ENCODE results near the gene ANAPC7.
"Not testable (repeated sequence)": the region's sequence is repeated elsewhere in the genome, so short reads cannot be mapped to it uniquely, and the experiment has no call there.

Gene ANAPC7

DNA sequence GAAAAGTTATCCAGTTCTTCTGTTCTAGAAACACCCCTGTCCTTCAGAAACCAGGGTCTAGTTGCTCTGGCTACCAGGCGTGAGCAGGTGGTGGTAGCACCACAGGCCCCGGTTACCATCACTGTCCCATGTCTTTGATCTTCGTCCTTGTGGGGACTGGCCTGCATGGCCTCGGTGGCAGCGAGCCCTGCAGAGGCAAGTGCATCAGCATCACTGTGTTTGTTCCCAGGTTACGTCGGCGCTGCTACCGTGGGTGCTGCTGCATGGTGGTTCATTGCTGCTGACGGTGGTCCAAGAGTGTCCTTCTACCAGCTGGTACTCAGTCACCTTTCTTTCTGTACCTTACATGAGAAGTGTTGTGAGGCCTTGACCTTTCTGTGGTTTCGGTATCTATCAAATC lies 58.9 kb downstream of the ANAPC7 start:
- TF ChIP-seq, protein P1, sequence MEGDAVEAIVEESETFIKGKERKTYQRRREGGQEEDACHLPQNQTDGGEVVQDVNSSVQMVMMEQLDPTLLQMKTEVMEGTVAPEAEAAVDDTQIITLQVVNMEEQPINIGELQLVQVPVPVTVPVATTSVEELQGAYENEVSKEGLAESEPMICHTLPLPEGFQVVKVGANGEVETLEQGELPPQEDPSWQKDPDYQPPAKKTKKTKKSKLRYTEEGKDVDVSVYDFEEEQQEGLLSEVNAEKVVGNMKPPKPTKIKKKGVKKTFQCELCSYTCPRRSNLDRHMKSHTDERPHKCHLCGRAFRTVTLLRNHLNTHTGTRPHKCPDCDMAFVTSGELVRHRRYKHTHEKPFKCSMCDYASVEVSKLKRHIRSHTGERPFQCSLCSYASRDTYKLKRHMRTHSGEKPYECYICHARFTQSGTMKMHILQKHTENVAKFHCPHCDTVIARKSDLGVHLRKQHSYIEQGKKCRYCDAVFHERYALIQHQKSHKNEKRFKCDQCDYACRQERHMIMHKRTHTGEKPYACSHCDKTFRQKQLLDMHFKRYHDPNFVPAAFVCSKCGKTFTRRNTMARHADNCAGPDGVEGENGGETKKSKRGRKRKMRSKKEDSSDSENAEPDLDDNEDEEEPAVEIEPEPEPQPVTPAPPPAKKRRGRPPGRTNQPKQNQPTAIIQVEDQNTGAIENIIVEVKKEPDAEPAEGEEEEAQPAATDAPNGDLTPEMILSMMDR (IDR thresholded peaks at IDR 0.05): no peak
- no peak for DNase-seq (ENCODE audit: low spot score)
- Histone ChIP-seq H3K27ac (peak overlapping the region in 1 of 2 donors; percentile 52), H3K4me3 (no peak overlapping the region)

DNA sequence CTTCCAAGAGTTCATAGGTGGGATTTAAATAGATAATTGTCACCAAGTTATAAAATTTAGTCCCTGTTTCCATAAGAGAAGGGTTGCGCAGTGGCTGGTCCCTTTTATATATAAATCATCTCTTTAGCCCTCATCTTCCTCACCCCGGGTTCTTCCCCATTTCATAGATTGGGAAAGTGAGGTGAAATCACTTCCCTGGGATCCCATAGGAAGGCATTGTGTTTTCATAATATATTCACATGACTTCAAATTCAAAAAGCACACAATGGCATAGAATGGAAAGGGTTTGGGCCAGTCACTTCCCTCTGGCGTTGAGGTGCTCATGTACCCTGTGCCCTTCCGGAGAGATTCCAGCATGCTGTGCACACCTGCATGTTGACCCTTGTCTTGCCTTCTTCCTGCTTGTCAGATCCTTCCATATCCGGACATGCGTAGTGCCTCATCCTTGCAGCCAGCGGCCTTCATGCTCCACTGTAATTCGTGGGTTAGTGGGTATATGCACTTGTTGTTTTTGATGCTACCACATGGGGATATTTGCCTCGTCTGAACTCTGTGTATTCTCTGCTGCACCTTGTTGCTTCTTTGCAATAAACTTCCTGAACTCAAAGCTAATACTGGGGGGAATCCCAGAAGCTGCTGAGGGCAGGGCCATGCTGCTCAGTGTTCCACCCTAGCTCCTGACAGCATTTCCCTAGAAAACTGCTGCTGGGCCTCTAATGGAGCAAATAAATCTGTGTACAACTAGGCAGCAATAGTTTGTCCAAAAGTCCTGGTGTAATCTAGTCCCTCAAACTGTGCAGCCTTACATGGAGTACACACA lies 59.6 kb downstream of the ANAPC7 start:
- Histone ChIP-seq H3K4me3 (no peak overlapping the region), H3K27ac (no peak overlapping the region)
- TF ChIP-seq, protein P1 (IDR thresholded peaks at IDR 0.05): no peak
- DNase-seq (ENCODE audit: low spot score): no peak

DNA sequence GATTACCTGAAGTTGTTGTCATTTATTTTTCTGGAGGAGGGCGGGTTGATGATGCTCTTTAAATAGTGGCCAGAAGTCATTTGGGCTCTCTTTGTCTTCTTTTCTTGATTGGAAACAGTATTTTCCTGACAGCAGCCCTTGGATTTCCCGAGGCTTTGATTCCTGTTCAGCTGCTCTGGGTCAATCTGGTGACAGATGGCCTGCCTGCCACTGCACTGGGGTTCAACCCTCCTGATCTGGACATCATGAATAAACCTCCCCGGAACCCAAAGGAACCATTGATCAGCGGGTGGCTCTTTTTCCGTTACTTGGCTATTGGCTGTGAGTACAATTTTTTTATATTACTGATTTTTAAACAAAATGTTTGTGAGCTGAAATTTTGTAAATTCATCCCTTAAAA lies 60.4 kb downstream of the ANAPC7 start:
- no peak for DNase-seq (ENCODE audit: low spot score)
- Histone ChIP-seq H3K27ac (no peak overlapping the region), H3K4me3 (no peak overlapping the region)
- TF ChIP-seq, protein P1 (IDR thresholded peaks at IDR 0.05): no peak

DNA sequence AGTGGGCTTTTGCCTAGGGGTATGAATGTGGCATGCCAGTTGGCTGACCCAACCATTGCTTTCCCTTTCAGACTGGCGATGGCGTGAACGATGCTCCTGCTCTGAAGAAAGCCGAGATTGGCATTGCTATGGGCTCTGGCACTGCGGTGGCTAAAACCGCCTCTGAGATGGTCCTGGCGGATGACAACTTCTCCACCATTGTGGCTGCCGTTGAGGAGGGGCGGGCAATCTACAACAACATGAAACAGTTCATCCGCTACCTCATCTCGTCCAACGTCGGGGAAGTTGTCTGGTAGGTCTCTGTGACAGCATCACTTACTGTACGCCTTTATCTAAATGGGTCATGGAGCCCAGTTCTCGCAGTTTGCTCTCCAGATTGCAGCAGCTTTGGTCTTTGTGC lies 61.4 kb downstream of the ANAPC7 start:
- no peak overlapping the region for H3K27ac ChIP-seq
- DNase-seq (ENCODE audit: low spot score): no peak
- H3K4me3 ChIP-seq: no peak overlapping the region
- TF ChIP-seq, protein P1 (IDR thresholded peaks at IDR 0.05): no peak

DNA sequence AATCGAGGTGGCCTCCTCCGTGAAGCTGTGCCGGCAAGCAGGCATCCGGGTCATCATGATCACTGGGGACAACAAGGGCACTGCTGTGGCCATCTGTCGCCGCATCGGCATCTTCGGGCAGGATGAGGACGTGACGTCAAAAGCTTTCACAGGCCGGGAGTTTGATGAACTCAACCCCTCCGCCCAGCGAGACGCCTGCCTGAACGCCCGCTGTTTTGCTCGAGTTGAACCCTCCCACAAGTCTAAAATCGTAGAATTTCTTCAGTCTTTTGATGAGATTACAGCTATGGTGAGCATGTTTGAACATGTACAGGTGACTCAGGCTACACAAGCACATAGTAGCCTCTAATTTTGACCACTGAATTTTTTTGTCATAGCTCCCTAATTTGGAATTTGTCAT lies 62.8 kb downstream of the ANAPC7 start:
- DNase-seq (ENCODE audit: low spot score): no peak
- TF ChIP-seq, protein P1 (IDR thresholded peaks at IDR 0.05): no peak
- H3K27ac ChIP-seq: no peak overlapping the region
- H3K4me3 ChIP-seq: no peak overlapping the region

DNA sequence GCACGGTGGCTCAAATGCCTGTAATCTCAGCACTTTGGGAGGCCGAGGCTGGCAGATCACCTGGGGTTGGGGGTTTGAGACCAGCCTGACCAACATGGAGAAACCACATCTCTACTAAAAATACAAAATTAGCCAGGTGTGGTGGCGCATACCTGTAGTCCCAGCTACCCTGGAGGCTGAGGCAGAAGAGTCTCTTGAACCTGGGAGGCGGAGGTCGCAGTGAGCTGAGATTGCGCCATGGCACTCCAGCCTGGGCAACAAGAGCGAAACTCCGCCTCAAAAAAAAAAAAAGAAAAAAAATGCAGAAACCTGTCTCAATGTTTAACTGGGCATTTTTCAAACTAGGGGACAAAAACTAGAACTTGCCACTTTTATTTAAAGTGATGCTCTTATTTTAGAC lies 63.2 kb downstream of the ANAPC7 start:
- H3K27ac ChIP-seq; H3K4me3 ChIP-seq; DNase-seq (ENCODE audit: low spot score): not testable (repeated sequence)

DNA sequence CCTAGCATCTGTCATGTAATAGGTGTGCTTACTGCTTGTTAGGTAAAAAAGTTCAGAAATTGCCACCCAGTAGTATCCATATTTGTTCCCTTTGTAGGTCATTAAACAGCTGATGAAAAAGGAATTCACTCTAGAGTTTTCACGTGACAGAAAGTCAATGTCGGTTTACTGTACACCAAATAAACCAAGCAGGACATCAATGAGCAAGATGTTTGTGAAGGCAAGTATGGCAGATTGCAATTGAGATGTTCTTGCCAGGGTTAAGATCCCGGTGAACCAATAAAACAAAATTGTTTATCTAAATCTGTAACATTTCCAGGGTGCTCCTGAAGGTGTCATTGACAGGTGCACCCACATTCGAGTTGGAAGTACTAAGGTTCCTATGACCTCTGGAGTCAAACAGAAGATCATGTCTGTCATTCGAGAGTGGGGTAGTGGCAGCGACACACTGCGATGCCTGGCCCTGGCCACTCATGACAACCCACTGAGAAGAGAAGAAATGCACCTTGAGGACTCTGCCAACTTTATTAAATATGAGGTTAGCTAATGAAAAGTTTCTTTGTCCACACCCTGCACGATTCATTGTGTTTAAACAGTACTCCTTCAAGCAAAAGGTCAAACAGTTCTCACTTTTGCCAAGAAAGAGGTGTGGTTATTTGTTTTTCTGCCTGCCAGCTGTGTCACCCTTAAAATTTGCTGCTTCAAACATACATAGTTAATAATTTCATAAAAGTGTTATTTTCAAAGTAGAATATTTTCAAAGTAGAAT lies 64.1 kb downstream of the ANAPC7 start:
- Histone ChIP-seq H3K4me3 (no peak overlapping the region), H3K27ac (no peak overlapping the region)
- DNase-seq (ENCODE audit: low spot score): no peak
- TF ChIP-seq, protein P1 (IDR thresholded peaks at IDR 0.05): no peak
